Left ventricle myocardium inferior (tissue), 1 donor: ENCODE measurements around the gene AMZ1. TPM values are rescaled to one million over a fixed set of nuclear protein-coding genes. Genes with fewer than 3 reads are reported as not detected.

Experiments
- DNase-seq: peaks from one replicate; pipeline ENCODE4 v3.0.0-alpha.2; 2020
- H3K27ac ChIP-seq: fragments of 200-600 bp; replicated peaks from 2 replicates; pipeline ENCODE4 v1.8.0; 2021
- H3K27me3 ChIP-seq: fragments of 200-600 bp; 2 replicates; pipeline ENCODE4 v1.8.0; 2021; ENCODE audit warnings: low read depth
- H3K36me3 ChIP-seq: fragments of 200-600 bp; 2 replicates; pipeline ENCODE4 v1.8.0; 2021
- H3K4me1 ChIP-seq: fragments of 200-600 bp; 2 replicates; pipeline ENCODE4 v1.8.0; 2021
- H3K4me3 ChIP-seq: fragments of 200-600 bp; 2 replicates; pipeline ENCODE4 v1.8.0; 2021; ENCODE audit warnings: mild to moderate bottlenecking, moderate library complexity
- H3K9me3 ChIP-seq: fragments of 200-600 bp; replicated peaks from 2 replicates; pipeline ENCODE4 v1.8.0; 2021
- intact Hi-C: fragments of 100-400 bp; cut with micrococcal nuclease; formaldehyde crosslinking; loops from one replicate; pipeline ENCODE4 v1.11.0; 2022
- total RNA-seq: library from RNA; stranded (reverse); fragmentation: NEBNext Ultra II Directional; extraction: Animal tissue kit (Norgen Biotek cat#: 25700); gene quantifications from one replicate; pipeline ENCODE4 v1.2.1, GENCODE V29; 2021
- TF ChIP-seq, protein P1 (sequence below): fragments of 200-600 bp; IDR thresholded peaks from 2 replicates; pipeline ENCODE4 v1.8.0; 2021; ENCODE audit warnings: antibody characterized with exemption, mild to moderate bottlenecking, borderline replicate concordance
- donor health status: DM: no; HTN: yes; CAD: no; lungs with severe emphysema.

AMZ1 gene
- total RNA-seq, 1 donor from 2014 or later = 0.11 TPM

DNA sequence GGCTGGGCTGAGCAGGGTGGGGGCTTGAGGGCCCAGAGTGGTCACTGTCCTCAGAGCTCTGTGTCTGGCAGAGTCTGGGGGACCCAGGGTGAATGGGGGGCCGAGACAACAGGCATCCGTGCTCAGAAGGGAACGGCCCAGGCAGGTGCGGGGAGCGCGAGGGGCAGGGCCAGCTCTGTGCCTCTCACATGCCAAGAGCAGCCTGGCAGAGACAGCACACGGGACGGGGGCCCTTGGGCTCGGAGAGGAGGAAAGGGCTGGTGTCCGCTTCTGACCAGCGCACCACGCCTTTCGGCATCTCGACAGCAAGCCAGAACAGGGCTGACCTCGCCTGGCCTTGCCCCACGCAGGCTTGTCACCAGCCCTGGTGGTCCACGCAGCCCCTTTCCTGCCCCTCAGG is 13.4 kb downstream of the AMZ1 start:
- H3K9me3 ChIP-seq = no peaks in the 10 kb centered on the region
- H3K36me3 ChIP-seq = no peaks in the 10 kb centered on the region
- intact Hi-C loops = no loop called here
- H3K27ac ChIP-seq = no peak overlapping the region
- H3K4me1 ChIP-seq = no peaks in the 10 kb centered on the region
- DNase-seq = no peak
- TF ChIP-seq, protein P1, sequence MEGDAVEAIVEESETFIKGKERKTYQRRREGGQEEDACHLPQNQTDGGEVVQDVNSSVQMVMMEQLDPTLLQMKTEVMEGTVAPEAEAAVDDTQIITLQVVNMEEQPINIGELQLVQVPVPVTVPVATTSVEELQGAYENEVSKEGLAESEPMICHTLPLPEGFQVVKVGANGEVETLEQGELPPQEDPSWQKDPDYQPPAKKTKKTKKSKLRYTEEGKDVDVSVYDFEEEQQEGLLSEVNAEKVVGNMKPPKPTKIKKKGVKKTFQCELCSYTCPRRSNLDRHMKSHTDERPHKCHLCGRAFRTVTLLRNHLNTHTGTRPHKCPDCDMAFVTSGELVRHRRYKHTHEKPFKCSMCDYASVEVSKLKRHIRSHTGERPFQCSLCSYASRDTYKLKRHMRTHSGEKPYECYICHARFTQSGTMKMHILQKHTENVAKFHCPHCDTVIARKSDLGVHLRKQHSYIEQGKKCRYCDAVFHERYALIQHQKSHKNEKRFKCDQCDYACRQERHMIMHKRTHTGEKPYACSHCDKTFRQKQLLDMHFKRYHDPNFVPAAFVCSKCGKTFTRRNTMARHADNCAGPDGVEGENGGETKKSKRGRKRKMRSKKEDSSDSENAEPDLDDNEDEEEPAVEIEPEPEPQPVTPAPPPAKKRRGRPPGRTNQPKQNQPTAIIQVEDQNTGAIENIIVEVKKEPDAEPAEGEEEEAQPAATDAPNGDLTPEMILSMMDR = no peak
- peaks cover 25% of the 10 kb centered on the region for H3K27me3 ChIP-seq
- H3K4me3 ChIP-seq = no peak overlapping the region

DNA sequence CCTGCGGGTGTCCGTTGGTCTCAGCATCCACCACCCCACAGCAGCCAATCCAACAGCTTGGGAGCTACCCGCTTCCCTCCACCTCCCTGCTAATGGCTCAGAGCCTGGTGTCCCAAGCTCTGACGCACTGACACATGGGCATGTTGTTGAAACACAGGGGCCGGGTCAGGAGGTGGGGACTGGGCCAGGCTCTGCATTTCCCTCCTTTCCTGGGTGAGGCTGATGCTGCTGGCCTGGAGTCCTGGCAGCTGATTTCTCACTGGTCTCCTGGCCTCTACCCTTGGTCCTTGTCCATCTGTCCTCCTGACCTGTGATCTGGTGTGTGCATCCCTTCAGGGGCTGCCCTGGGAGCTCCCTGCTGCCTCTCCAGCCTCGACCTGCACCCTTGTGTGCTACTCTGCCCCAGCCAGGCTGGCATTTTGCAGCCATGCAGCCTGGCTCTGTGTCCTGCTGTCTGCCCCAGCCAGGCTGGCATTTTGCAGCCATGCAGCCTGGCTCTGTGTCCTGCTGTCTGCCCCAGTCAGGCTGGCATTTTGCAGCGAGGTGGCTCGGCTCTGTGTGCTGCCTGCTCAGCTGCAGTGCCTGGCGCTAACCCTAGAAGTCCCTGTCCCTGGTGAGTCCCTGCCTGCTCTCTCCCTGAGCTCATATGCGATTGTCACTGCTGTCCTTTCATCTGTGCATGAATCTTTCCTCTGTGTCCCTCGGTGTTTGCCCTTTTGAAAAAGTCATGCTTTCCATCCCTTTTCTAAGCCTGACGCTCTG is 14.0 kb downstream of the AMZ1 start:
- intact Hi-C loops = no loop called here
- no peaks in the 10 kb centered on the region for H3K4me1 ChIP-seq
- TF ChIP-seq, protein P1 = no peak
- peaks cover 25% of the 10 kb centered on the region for H3K27me3 ChIP-seq
- H3K27ac ChIP-seq = no peak overlapping the region
- no peaks in the 10 kb centered on the region for H3K36me3 ChIP-seq
- H3K9me3 ChIP-seq = no peaks in the 10 kb centered on the region
- DNase-seq = peak; percentile 39
- no peak overlapping the region for H3K4me3 ChIP-seq

DNA sequence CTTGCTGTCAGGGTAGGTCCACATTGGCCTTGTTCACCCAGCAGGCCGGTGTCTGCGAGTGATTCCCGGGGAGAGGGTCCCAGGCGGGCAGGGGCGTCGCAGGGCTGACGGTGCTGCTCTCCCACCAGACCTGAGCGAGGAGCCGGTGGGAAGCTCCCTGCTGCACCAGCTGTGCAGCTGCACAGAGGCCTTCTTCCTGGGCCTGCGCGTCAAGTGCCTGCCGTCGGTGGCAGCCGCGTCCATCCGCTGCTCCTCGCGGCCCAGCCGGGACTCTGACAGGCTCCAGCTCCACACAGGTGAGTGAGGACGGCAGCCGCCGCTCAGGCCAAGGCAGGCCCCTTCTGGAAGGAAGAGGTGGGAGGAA is 14.6 kb downstream of the AMZ1 start:
- DNase-seq = no peak

DNA sequence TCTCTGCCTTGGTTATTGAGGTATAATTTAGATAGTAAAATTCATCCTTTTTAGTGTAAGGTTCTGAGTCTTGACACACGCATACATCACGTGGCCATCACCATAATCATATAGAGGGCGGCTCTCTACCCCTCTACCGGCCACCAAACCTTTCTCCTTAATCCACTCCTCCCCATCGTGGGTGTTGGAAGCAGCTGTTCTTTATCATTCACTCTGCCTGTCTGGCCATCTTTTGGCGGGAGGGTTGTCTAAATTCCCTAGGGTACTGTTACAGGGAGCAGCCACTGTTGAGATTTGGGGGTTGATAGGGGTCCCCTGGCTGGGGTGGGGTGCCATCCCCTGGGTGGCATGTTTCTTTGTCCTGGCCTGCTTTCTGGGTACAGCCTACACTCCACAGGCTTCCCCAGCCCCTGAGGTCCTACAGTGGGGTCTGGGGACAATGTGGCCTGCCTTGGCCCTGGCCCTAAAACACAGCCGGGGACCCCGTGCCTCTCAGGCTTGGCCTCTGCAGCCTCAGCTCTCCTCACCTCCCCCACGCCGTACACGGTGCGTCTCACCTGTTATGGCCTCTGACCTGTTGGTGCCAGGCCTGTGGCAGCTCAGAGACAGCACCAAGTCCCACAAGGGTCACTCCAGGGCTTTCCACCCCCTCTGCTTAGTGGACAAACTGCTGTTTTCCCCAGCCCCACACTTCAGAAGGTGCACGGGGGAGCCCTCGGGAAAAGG is 17.5 kb downstream of the AMZ1 start:
- Histone ChIP-seq H3K27ac (no peak overlapping the region), H3K36me3 (no peaks in the 10 kb centered on the region), H3K9me3 (no peaks in the 10 kb centered on the region), H3K4me1 (peaks cover 11% of the 10 kb centered on the region), H3K4me3 (no peak overlapping the region), H3K27me3 (peaks cover 4% of the 10 kb centered on the region)
- TF ChIP-seq, protein P1 = no peak
- intact Hi-C loops = no loop called here
- no peak for DNase-seq

More for the DNA sequence above, 14.6 kb downstream of the AMZ1 start:
- intact Hi-C loops = no loop called here
- H3K4me3 ChIP-seq = no peak overlapping the region
- no peaks in the 10 kb centered on the region for H3K36me3 ChIP-seq
- no peaks in the 10 kb centered on the region for H3K9me3 ChIP-seq
- peaks cover 25% of the 10 kb centered on the region for H3K27me3 ChIP-seq
- no peaks in the 10 kb centered on the region for H3K4me1 ChIP-seq
- no peak overlapping the region for H3K27ac ChIP-seq
- TF ChIP-seq, protein P1 = no peak

DNA sequence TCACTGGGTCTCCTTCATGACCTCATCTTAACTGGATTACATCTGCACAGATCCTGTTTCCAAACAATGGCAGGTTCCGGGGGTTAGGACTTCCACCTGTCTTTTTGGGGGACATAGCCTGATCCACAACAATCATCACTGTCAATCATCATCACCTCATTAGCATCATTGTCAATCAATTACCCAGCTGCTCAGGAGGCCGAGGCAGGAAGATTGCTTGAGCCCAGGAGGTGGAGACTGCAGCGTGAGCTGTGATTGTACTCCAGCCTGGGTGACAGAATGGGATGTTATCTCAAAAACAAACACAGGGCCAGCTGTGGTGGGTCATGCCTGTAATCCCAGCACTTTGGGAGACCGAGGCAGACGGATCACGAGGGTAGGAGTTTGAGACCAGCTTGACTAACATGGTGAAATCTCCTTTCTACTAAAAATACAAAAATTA is 18.7 kb downstream of the AMZ1 start:
- no peak for DNase-seq
- H3K9me3 ChIP-seq = no peaks in the 10 kb centered on the region
- H3K27me3 ChIP-seq = no peaks in the 10 kb centered on the region
- peaks cover 11% of the 10 kb centered on the region for H3K4me1 ChIP-seq
- H3K27ac ChIP-seq = no peak overlapping the region
- H3K36me3 ChIP-seq = no peaks in the 10 kb centered on the region
- TF ChIP-seq, protein P1 = no peak
- intact Hi-C loops = no loop called here
- H3K4me3 ChIP-seq = no peak overlapping the region
